Thoracic aorta (tissue), 2 donors: ENCODE measurements around the gene PLSCR2. TPM values are rescaled to one million over a fixed set of nuclear protein-coding genes. Genes with fewer than 3 reads are reported as not detected.
A peak's percentile ranks its signal among the peaks of the same experiment; 100 is the strongest.

Experiments
- ATAC-seq: fragments of 150-250 bp; one replicate; pipeline ENCODE4 v1.8.0; 2017; ENCODE audit warnings: low read depth; ENCODE audit not compliant: insufficient number of reproducible peaks, low FRiP score
- DNase-seq: peaks from one replicate; pipeline ENCODE4 v3.0.0-alpha.2; 2020; ENCODE audit warnings: low spot score
- H3K27ac ChIP-seq, 2 donors: fragments of 200-600 bp; sonication (generic); 1 replicate in 1 of 2; 2 replicates in 1 of 2; pipeline ENCODE4 v1.5.1; 2016; ENCODE audit warnings: mild to moderate bottlenecking in 2 of 2, moderate library complexity in 2 of 2
- H3K27me3 ChIP-seq: fragments of 200-600 bp; sonication (generic); replicated peaks from 2 replicates; pipeline ENCODE4 v1.6.0; 2016; ENCODE audit warnings: mild to moderate bottlenecking; ENCODE audit not compliant: insufficient read depth
- H3K36me3 ChIP-seq: fragments of 200-600 bp; sonication (generic); one replicate; pipeline ENCODE4 v1.5.1; 2016
- H3K4me1 ChIP-seq, 2 donors: fragments of 200-600 bp; sonication (generic); 1 replicate in 1 of 2; 2 replicates in 1 of 2; pipeline versions ENCODE4 v1.5.1 to v1.6.0; 2016; ENCODE audit warnings: low read depth in 2 of 2, mild to moderate bottlenecking in 1 of 2; ENCODE audit not compliant: control insufficient read depth in 1 of 2
- H3K4me3 ChIP-seq: fragments of 200-600 bp; sonication (generic); 2 replicates; pipeline ENCODE4 v1.5.1; 2016; ENCODE audit warnings: mild to moderate bottlenecking
- H3K9me3 ChIP-seq: fragments of 200-600 bp; sonication (generic); 2 replicates; pipeline ENCODE4 v1.5.1; 2016
- total RNA-seq, 2 donors: library from RNA; depleted of rRNA; stranded (reverse); fragments of >200 nt; gene quantifications; one replicate each; pipeline versions ENCODE4 v1.1.0 to v1.2.3, GENCODE V29; 2016
- TF ChIP-seq, protein P1 (sequence below): fragments of 200-600 bp; sonication (generic); IDR thresholded peaks from one replicate; pipeline ENCODE4 v1.5.1; 2019; ENCODE audit warnings: antibody characterized with exemption

Gene PLSCR2, protein sequence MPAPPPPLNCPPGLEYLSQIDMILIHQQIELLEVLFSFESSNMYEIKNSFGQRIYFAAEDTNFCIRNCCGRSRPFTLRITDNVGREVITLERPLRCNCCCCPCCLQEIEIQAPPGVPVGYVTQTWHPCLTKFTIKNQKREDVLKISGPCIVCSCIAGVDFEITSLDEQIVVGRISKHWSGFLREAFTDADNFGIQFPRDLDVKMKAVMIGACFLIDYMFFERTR
- 1 to 10 TPM in 1 of 2 donors, not detected in 1; 2.9 TPM for total RNA-seq

DNA sequence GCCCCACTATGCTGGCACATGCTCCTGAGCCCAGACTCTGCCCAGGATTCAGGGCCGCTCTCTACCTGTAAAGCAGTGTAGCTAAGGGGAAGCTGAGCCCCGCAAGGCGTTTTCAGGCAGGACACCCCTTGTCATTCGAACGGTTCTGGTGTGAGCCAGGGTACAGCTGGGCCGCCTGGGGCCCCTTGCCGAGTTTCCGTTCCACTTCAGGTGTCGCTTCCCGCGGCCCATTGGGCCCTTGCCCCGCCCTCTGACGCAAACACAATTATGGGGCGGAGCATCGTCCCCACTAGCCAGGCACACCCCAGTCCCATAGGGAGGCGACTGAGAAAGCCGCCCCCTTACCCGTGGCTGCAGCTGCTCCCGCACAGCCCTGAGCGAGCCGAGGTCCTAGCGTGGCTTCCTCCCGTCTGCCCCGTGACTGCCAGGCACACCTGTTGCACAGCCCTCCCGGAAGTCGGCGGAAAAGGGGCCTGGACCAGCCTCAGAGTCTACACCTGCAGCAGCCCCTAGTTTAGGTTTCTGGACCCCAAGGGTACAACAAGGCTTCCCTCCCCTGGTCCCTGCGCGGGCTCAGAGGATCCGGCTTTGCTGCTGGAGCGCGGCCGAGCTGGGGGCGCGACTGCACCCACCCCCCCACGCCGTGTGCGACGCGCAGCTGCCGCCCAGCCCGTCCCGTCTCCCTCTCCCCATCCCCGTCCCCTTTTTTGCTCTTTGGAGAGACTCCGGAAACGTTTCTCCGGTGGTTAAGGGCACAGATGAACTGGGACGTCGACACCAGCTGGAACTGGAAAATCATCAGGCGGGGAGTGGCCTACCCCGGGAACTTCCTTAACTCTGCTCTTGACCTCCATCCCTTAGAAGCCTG is at the start of gene PLSCR2:
TSS of gene PLSCR2 (minus strand) at position 412 of the 868 bp plus-strand sequence. CDS start 9,657 bp downstream, outside the sequence.
- peaks cover 0 to 17% of the 10 kb centered on the region in 2 donors for H3K4me1 ChIP-seq
- peak within 1 kb of the TSS; percentile 38 to 64 for H3K27ac ChIP-seq
- H3K4me3 ChIP-seq, result peak within 1 kb of the TSS; percentile 82
- peak; percentile 8 for DNase-seq
- no peaks in the 10 kb centered on the region for H3K36me3 ChIP-seq
- H3K27me3 ChIP-seq, result no peaks in the 10 kb centered on the region
- H3K9me3 ChIP-seq, result no peaks in the 10 kb centered on the region
- TF ChIP-seq, protein P1, sequence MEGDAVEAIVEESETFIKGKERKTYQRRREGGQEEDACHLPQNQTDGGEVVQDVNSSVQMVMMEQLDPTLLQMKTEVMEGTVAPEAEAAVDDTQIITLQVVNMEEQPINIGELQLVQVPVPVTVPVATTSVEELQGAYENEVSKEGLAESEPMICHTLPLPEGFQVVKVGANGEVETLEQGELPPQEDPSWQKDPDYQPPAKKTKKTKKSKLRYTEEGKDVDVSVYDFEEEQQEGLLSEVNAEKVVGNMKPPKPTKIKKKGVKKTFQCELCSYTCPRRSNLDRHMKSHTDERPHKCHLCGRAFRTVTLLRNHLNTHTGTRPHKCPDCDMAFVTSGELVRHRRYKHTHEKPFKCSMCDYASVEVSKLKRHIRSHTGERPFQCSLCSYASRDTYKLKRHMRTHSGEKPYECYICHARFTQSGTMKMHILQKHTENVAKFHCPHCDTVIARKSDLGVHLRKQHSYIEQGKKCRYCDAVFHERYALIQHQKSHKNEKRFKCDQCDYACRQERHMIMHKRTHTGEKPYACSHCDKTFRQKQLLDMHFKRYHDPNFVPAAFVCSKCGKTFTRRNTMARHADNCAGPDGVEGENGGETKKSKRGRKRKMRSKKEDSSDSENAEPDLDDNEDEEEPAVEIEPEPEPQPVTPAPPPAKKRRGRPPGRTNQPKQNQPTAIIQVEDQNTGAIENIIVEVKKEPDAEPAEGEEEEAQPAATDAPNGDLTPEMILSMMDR, result no peak
- ATAC-seq, result peak; percentile 44

DNA sequence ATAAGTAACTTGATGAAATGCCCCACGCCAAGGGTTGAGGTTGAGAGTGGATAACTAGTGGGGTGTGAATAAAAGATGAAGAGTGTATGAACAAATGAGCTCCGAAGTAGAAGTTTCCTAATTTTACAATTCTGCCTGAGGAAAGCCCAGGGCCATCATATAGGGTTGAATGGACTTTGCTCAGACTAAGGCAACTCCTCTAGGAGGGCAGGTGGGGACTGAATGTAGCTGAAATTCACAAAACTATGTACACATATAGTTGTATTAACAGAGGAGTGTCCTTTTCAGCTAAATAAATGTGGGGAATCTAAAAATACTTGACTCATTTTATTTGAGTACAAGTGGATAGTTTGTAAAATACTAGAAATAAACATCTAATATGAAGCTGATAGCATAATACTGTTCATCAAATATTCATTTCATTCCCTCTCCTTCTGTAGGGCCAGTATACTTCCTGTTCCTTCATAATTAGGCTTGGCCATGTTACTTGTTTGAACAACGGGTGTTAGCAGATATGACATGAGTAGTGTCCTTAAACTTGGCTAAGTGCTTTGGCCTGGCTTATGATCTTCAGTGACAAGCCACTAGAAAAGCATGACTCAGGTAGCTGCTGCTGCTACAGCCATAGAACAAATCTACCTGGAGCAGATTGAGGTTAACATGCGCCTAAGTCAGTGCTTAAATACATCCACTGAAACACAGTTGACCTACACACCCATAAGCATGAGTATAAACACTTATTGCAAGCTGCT is 48.5 kb upstream of the PLSCR2 start:
- peaks cover 0 to 9% of the 10 kb centered on the region in 2 donors for H3K4me1 ChIP-seq
- no peaks in the 10 kb centered on the region for H3K9me3 ChIP-seq
- TF ChIP-seq, protein P1, result no peak
- H3K36me3 ChIP-seq, result peaks cover under 1% of the 10 kb centered on the region
- no peak overlapping the region for H3K4me3 ChIP-seq
- ATAC-seq (no peak), DNase-seq (no peak)
- H3K27ac ChIP-seq, result no peak overlapping the region
- H3K27me3 ChIP-seq, result no peaks in the 10 kb centered on the region

GRCh38 chr3:146513386-146514051 is 44.2 kb upstream of the PLSCR2 start:
- ATAC-seq (no peak), DNase-seq (no peak)
- Histone ChIP-seq H3K36me3 (no peaks in the 10 kb centered on the region), H3K9me3 (no peaks in the 10 kb centered on the region), H3K27me3 (no peaks in the 10 kb centered on the region), H3K4me1 (peaks cover 0 to 9% of the 10 kb centered on the region in 2 donors), H3K27ac (no peak overlapping the region), H3K4me3 (peak overlapping the region; percentile 27)
- TF ChIP-seq, protein P1, result no peak

DNA sequence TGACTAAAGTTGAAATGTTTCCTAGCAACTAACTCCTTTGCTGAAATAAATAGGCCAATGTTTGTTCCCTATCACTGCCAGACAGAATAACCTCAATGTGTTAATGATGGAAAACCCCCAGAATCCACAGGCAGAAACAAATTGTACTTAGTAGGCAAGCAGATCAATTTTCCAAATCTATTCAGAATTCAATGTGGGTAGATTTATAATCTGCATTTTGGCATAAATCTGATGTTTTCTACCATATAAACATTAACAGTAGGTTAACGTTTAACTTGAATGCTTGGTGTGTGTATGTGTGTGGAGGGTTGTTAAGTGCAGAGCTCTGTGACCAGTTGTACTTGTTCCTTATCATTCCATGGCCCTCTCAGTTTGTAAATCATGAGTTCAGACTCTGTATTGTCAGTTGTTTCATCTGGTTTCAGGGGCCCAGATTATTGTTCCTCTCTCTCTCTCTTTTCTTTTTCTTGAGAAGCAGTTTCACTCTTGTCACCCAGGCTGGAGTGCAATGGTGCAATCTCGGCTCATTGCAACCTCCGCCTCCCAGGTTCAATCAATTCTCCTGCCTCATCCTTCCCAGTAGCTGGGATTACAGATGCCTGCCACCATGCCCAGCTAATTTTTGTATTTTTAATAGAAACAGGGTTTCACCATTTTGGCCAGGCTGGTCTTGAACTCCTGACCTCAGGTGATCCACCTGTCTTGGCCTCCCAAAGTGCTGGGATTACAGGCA is 42.2 kb upstream of the PLSCR2 start:
- H3K4me1 ChIP-seq, result peaks cover 8 to 9% of the 10 kb centered on the region in 2 donors
- TF ChIP-seq, protein P1, result no peak
- no peaks in the 10 kb centered on the region for H3K9me3 ChIP-seq
- no peaks in the 10 kb centered on the region for H3K36me3 ChIP-seq
- DNase-seq (no peak), ATAC-seq (no peak)
- no peak overlapping the region for H3K4me3 ChIP-seq
- H3K27ac ChIP-seq, result no peak overlapping the region
- H3K27me3 ChIP-seq, result no peaks in the 10 kb centered on the region
